ENCODE results near the gene CCDC171. TPM values are rescaled to one million over a fixed set of nuclear protein-coding genes. Genes with fewer than 3 reads are reported as not detected.

CCDC171 gene
- total RNA-seq, 1 experiment from 2014 or later = 2.8 TPM

- no peak for TF ChIP-seq ZNF512 (CRISPR knock-in tag; IDR thresholded peaks at IDR 0.05; ENCODE audit: borderline replicate concordance)
- 0 out of 2 replicates have a peak, but pooled peaks have one; percentile 44 for TF ChIP-seq ZNF219 (CRISPR knock-in tag; IDR thresholded peaks at IDR 0.05; ENCODE audit: borderline replicate concordance)
- no peak for TF ChIP-seq IRF1 (CRISPR knock-in tag; IDR thresholded peaks at IDR 0.05)
- no peak for TF ChIP-seq PREB (CRISPR knock-in tag; IDR thresholded peaks at IDR 0.05; ENCODE audit: borderline replicate concordance)
- TF ChIP-seq ETV6 (CRISPR knock-in tag; IDR thresholded peaks at IDR 0.05) = no peak
- TF ChIP-seq PRDM15 (CRISPR knock-in tag; IDR thresholded peaks at IDR 0.05) = no peak
Observed at GRCh38 chr9:15509931-15510788, 42.7 kb upstream of the CCDC171 start (continued).

- H3K27ac Mint-ChIP-seq = peak within 1 kb of the TSS; percentile 100
- H3K27me3 Mint-ChIP-seq (ENCODE audit: low read depth) = no peaks in the 10 kb centered on the region
- no peaks in the 10 kb centered on the region; the same call in 1 of the 2 replicates for H3K9me3 Mint-ChIP-seq
- peaks cover 60% of the 10 kb centered on the region for H3K4me1 Mint-ChIP-seq
- peak; percentile 78 for DNase-seq (ENCODE audit: low spot score)
- peaks cover 40% of the 10 kb centered on the region for H3K36me3 Mint-ChIP-seq
- CTCF ChIA-PET = interaction anchor here (1.6 to 3.6 kb wide), 4 partner anchors 22 to 95 kb away, joined by 3 to 30 read pairs (median 8); partner anchors contain the start of gene CCDC171
- H3K4me3 Mint-ChIP-seq = peak within 1 kb of the TSS; percentile 93
- peak; percentile 50 for ATAC-seq
- POLR2A ChIA-PET = interaction anchor here (0.5 to 2.5 kb wide), 9 partner anchors 10 to 1534 kb away, joined by 3 to 36 read pairs (median 3); partner anchors contain the start of gene CCDC171
- no peak for TF ChIP-seq USF1 (CRISPR knock-in tag; IDR thresholded peaks at IDR 0.05)
- peak; percentile 84 for TF ChIP-seq JUN (CRISPR knock-in tag; IDR thresholded peaks at IDR 0.05)
- TF ChIP-seq ETV6 (CRISPR knock-in tag; IDR thresholded peaks at IDR 0.05) = peak; percentile 59; the same call in 1 of the 2 replicates
- 0 out of 2 replicates have a peak, but pooled peaks have one; percentile 67 for TF ChIP-seq ATF1 (CRISPR knock-in tag; IDR thresholded peaks at IDR 0.05)
- 0 out of 2 replicates have a peak, but pooled peaks have one; percentile 50 for TF ChIP-seq NFE2L1 (CRISPR knock-in tag; IDR thresholded peaks at IDR 0.05)
- TF ChIP-seq ZNF232 (CRISPR knock-in tag; IDR thresholded peaks at IDR 0.05) = 0 out of 2 replicates have a peak, but pooled peaks have one; percentile 31
- TF ChIP-seq CTCF (IDR thresholded peaks at IDR 0.05) = no peak
- TF ChIP-seq SP1 (CRISPR knock-in tag; conservative IDR thresholded peaks at IDR 0.05) = peak; percentile 77
- 0 out of 2 replicates have a peak, but pooled peaks have one; percentile 50 for TF ChIP-seq AFF4 (CRISPR knock-in tag; IDR thresholded peaks at IDR 0.05; ENCODE audit: borderline replicate concordance)
- peak; percentile 12; the same call in 1 of the 2 replicates for TF ChIP-seq ZNF416 (CRISPR knock-in tag; IDR thresholded peaks at IDR 0.05)
- peak; percentile 85 for TF ChIP-seq IRF1 (CRISPR knock-in tag; IDR thresholded peaks at IDR 0.05)
Observed at GRCh38 chr9:15510789-15511575, 41.9 kb upstream of the CCDC171 start, which contains the start of gene PSIP1. Gene PSIP1, minus strand, starts transcription at chr9:15510970. Its CDS starts 782 bp downstream, at chr9:15510188.
